Measurements from ENCODE around the gene RPRD1A. TPM values are rescaled to one million over a fixed set of nuclear protein-coding genes. Genes with fewer than 3 reads are reported as not detected.

The RPRD1A gene
- total and polyA plus RNA-seq, 2 of the 4 experiments (the other 2 are of a cell fraction) = 23.3 to 27.2 TPM

GRCh38 chr18:36108601-36109000 is 41.2 kb upstream of the RPRD1A start:
- Histone ChIP-seq H3K9ac (ENCODE audit: low read depth, low read length) (no peak overlapping the region), H2BK5ac (ENCODE audit: low read depth, low read length, poor library complexity, severe bottlenecking) (no peak overlapping the region), H3K4ac (ENCODE audit: low read depth, low read length) (no peak overlapping the region), H3K4me1 (ENCODE audit: control insufficient read depth, insufficient read depth, low read length) (no peaks in the 10 kb centered on the region), H4K91ac (ENCODE audit: insufficient read depth, low read depth, low read length) (no peak overlapping the region), H3K27ac (ENCODE audit: insufficient read depth, low read length) (no peak overlapping the region), H3K56ac (ENCODE audit: extremely low read depth, insufficient read depth, low read length) (no peak overlapping the region), H4K5ac (ENCODE audit: low read depth, low read length) (no peak overlapping the region), H4K20me1 (ENCODE audit: insufficient read depth, low read length) (no peaks in the 10 kb centered on the region), H2BK120ac (ENCODE audit: low read depth, low read length) (no peak overlapping the region), H2AK9ac (replicated peaks; ENCODE audit: low read depth, low read length, poor library complexity) (no peak overlapping the region), H3K9me3 (ENCODE audit: control insufficient read depth, insufficient read depth, low read length) (no peaks in the 10 kb centered on the region), H3K79me1 (ENCODE audit: low read depth in 1 of 2, low read length in 2 of 2) (0 out of 4 replicates have a peak, but pooled peaks cover 0 to 2% of the 10 kb centered on the region in 2 experiments), H3K36me3 (ENCODE audit: control insufficient read depth, insufficient read depth, low read length) (peaks cover 24% of the 10 kb centered on the region), H2AFZ (replicated peaks; ENCODE audit: low read length, poor library complexity) (no peak overlapping the region), H2BK20ac (ENCODE audit: low read depth, low read length) (no peak overlapping the region), H3K4me3 (ENCODE audit: insufficient read depth, low read depth, low read length) (no peak overlapping the region), H3K27me3 (ENCODE audit: control insufficient read depth, insufficient read depth, low read length) (no peaks in the 10 kb centered on the region), H3K23ac (ENCODE audit: low read depth, low read length) (no peak overlapping the region), H3K9me1 (ENCODE audit: insufficient read depth, low read length) (peaks cover 8% of the 10 kb centered on the region; the same call in 1 of the 2 replicates), H3K4me2 (ENCODE audit: low read depth, low read length) (no peak overlapping the region), H2BK15ac (ENCODE audit: low read depth, low read length) (no peak overlapping the region), H3K18ac (ENCODE audit: low read depth, low read length) (no peak overlapping the region), H2AK5ac (ENCODE audit: low read depth, low read length) (no peak overlapping the region), H4K8ac (ENCODE audit: low read depth in 2 of 2, low read length in 2 of 2) (no peak overlapping the region), H3K14ac (replicated peaks; ENCODE audit: low read depth, low read length) (no peak overlapping the region)
- ChIA-PET CTCF (no interaction called here), POLR2A (ENCODE audit: unreplicated experiment) (no interaction called here)
- in situ Hi-C loops (cut with MboI; ENCODE audit: low sequenced_read_pairs) = no loop called here
- BruUV-seq (replicated peaks) = no TSS peak
- TF ChIP-seq CEBPB (IDR thresholded peaks at IDR 0.05; ENCODE audit: low read depth, low read length) = no peak
- TF ChIP-seq CTCF (conservative IDR thresholded peaks at IDR 0.05; ENCODE audit: low read depth, low read length) = no peak
- TF ChIP-seq SMC3 (IDR thresholded peaks at IDR 0.05; ENCODE audit: low read depth, low read length) = no peak
- TF ChIP-seq NFE2L2 (IDR thresholded peaks at IDR 0.05; ENCODE audit: low read depth, low read length) = no peak
- TF ChIP-seq, protein P1, sequence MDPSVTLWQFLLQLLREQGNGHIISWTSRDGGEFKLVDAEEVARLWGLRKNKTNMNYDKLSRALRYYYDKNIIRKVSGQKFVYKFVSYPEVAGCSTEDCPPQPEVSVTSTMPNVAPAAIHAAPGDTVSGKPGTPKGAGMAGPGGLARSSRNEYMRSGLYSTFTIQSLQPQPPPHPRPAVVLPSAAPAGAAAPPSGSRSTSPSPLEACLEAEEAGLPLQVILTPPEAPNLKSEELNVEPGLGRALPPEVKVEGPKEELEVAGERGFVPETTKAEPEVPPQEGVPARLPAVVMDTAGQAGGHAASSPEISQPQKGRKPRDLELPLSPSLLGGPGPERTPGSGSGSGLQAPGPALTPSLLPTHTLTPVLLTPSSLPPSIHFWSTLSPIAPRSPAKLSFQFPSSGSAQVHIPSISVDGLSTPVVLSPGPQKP (IDR thresholded peaks at IDR 0.05; ENCODE audit: borderline replicate concordance, low read depth, low read length) = no peak
- no peak for TF ChIP-seq RFX5 (IDR thresholded peaks at IDR 0.05; ENCODE audit: low read depth, low read length)
- no peak for TF ChIP-seq MAFK (IDR thresholded peaks at IDR 0.05; ENCODE audit: low read depth, low read length)
- no peak for TF ChIP-seq POLR2A (IDR thresholded peaks at IDR 0.05; ENCODE audit: low read depth, low read length)
- TF ChIP-seq FOS (IDR thresholded peaks at IDR 0.05; ENCODE audit: low read depth, low read length) = no peak
- no peak for TF ChIP-seq USF2 (IDR thresholded peaks at IDR 0.05; ENCODE audit: low read depth, low read length)
- TF ChIP-seq CHD1 (IDR thresholded peaks at IDR 0.05; ENCODE audit: low read depth, low read length) = no peak
- TF ChIP-seq MAZ (IDR thresholded peaks at IDR 0.05; ENCODE audit: borderline replicate concordance, low read depth, low read length) = no peak
- TF ChIP-seq RAD21 (IDR thresholded peaks at IDR 0.05; ENCODE audit: low read length) = no peak
- TF ChIP-seq MXI1 (IDR thresholded peaks at IDR 0.05; ENCODE audit: borderline replicate concordance, low read depth, low read length) = no peak
- no peak for DNase-seq
- intact Hi-C loops (cut with micrococcal nuclease) = no loop called here
- no peak for ATAC-seq (ENCODE audit: low read depth)
- WGBS, 2 experiments (ENCODE audit: extremely low coverage in 2 of 2, insufficient read length in 1 of 2) = no CpG with 5 or more reads among the region's 5 CpGs
- dilution Hi-C loops (cut with HindIII; ENCODE audit: low sequenced_read_pairs, unreplicated experiment) = no loop called here

Measured in IMR-90 (cell line).